ENCODE measurements around the gene CRYBA4. TPM values are rescaled to one million over a fixed set of nuclear protein-coding genes. Genes with fewer than 3 reads are reported as not detected.

Gene CRYBA4
- total and polyA plus RNA-seq, 10 of the 15 experiments (the other 5 are each of a cell fraction or from before 2014, with no cell fraction given): 0.12 to 0.17 TPM; not detected in 8

DNA sequence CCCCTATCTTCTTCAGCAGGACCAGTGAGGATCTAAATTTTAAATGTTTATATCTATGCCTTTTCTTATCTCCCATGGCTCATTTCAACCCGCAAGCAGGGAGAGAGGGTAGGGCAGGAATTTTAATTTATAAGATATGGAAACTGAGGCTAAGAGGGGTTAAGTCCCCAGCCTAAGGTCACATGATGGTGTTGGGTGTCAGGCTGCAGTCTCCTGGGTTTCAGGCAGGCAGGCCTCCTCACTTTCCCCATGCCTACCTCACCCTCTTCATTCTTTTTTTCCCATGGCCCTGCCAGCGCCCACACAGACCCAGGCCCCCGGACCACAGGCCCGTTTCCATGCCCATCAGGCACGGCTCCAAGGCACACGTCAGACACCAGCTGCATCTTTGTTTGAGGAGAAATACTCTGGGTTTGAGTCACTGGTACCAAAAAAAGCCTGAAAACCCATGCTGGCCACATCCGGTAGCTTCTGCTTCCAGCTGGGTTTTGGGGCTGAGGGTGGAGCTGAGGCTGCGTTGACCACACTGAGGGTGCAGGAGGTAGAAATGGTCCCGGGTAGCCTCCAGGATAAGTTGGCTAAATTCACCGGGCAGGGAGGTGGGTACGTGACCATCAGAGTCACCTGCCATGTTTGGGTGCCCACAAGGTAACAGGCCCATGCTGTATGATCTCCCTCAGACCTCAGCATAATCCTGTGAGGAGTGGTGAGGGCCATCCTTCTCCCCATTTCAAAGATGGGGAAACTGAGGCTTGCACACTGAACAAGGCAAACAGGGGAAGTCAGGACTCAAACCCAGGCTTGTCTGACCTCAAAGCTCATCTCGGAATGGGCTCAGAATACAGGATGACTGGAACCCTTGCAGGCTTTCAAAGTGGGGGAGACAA, 11.4 kb upstream of the CRYBA4 start (continued):
- TF ChIP-seq, protein P1, sequence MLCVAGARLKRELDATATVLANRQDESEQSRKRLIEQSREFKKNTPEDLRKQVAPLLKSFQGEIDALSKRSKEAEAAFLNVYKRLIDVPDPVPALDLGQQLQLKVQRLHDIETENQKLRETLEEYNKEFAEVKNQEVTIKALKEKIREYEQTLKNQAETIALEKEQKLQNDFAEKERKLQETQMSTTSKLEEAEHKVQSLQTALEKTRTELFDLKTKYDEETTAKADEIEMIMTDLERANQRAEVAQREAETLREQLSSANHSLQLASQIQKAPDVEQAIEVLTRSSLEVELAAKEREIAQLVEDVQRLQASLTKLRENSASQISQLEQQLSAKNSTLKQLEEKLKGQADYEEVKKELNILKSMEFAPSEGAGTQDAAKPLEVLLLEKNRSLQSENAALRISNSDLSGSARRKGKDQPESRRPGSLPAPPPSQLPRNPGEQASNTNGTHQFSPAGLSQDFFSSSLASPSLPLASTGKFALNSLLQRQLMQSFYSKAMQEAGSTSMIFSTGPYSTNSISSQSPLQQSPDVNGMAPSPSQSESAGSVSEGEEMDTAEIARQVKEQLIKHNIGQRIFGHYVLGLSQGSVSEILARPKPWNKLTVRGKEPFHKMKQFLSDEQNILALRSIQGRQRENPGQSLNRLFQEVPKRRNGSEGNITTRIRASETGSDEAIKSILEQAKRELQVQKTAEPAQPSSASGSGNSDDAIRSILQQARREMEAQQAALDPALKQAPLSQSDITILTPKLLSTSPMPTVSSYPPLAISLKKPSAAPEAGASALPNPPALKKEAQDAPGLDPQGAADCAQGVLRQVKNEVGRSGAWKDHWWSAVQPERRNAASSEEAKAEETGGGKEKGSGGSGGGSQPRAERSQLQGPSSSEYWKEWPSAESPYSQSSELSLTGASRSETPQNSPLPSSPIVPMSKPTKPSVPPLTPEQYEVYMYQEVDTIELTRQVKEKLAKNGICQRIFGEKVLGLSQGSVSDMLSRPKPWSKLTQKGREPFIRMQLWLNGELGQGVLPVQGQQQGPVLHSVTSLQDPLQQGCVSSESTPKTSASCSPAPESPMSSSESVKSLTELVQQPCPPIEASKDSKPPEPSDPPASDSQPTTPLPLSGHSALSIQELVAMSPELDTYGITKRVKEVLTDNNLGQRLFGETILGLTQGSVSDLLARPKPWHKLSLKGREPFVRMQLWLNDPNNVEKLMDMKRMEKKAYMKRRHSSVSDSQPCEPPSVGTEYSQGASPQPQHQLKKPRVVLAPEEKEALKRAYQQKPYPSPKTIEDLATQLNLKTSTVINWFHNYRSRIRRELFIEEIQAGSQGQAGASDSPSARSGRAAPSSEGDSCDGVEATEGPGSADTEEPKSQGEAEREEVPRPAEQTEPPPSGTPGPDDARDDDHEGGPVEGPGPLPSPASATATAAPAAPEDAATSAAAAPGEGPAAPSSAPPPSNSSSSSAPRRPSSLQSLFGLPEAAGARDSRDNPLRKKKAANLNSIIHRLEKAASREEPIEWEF (IDR thresholded peaks at IDR 0.05; ENCODE audit: insufficient replicate concordance, low read depth, low read length): no peak
- peak; percentile 68 for TF ChIP-seq SMAD1 (IDR thresholded peaks at IDR 0.05; ENCODE audit: low read depth, partially characterized antibody)
- peak; percentile 93 for TF ChIP-seq RCOR1 (conservative IDR thresholded peaks at IDR 0.05; ENCODE audit: low read depth, low read length)
- TF ChIP-seq, protein P2, sequence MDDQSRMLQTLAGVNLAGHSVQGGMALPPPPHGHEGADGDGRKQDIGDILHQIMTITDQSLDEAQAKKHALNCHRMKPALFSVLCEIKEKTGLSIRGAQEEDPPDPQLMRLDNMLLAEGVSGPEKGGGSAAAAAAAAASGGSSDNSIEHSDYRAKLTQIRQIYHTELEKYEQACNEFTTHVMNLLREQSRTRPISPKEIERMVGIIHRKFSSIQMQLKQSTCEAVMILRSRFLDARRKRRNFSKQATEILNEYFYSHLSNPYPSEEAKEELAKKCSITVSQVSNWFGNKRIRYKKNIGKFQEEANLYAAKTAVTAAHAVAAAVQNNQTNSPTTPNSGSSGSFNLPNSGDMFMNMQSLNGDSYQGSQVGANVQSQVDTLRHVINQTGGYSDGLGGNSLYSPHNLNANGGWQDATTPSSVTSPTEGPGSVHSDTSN (IDR thresholded peaks at IDR 0.05; ENCODE audit: insufficient replicate concordance, low read depth, low read length): peak; percentile 68
- no peak for TF ChIP-seq POLR2A (IDR thresholded peaks at IDR 0.05; ENCODE audit: low read depth, low read length)
- 0 out of 2 replicates have a peak, but pooled peaks have one; percentile 75 for TF ChIP-seq EZH2 (IDR thresholded peaks at IDR 0.05; ENCODE audit: borderline replicate concordance, control insufficient read depth, low read depth, low read length)
- no peak for TF ChIP-seq TCF7 (IDR thresholded peaks at IDR 0.05; ENCODE audit: borderline replicate concordance)
- TF ChIP-seq ZNF622 (IDR thresholded peaks at IDR 0.05): no peak
- TF ChIP-seq KDM1A (IDR thresholded peaks at IDR 0.05; ENCODE audit: borderline replicate concordance): no peak
- TF ChIP-seq, protein P3, sequence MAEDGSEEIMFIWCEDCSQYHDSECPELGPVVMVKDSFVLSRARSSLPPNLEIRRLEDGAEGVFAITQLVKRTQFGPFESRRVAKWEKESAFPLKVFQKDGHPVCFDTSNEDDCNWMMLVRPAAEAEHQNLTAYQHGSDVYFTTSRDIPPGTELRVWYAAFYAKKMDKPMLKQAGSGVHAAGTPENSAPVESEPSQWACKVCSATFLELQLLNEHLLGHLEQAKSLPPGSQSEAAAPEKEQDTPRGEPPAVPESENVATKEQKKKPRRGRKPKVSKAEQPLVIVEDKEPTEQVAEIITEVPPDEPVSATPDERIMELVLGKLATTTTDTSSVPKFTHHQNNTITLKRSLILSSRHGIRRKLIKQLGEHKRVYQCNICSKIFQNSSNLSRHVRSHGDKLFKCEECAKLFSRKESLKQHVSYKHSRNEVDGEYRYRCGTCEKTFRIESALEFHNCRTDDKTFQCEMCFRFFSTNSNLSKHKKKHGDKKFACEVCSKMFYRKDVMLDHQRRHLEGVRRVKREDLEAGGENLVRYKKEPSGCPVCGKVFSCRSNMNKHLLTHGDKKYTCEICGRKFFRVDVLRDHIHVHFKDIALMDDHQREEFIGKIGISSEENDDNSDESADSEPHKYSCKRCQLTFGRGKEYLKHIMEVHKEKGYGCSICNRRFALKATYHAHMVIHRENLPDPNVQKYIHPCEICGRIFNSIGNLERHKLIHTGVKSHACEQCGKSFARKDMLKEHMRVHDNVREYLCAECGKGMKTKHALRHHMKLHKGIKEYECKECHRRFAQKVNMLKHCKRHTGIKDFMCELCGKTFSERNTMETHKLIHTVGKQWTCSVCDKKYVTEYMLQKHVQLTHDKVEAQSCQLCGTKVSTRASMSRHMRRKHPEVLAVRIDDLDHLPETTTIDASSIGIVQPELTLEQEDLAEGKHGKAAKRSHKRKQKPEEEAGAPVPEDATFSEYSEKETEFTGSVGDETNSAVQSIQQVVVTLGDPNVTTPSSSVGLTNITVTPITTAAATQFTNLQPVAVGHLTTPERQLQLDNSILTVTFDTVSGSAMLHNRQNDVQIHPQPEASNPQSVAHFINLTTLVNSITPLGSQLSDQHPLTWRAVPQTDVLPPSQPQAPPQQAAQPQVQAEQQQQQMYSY (CRISPR knock-in tag; IDR thresholded peaks at IDR 0.05): no peak
- TF ChIP-seq BMI1 (IDR thresholded peaks at IDR 0.05; ENCODE audit: borderline replicate concordance): peak; percentile 84; the same call in 1 of the 2 replicates
- TF ChIP-seq GABPA (IDR thresholded peaks at IDR 0.05; ENCODE audit: low read depth): peak; percentile 83
